ENCODE data around the gene ADAMTS12. TPM values are rescaled to one million over a fixed set of nuclear protein-coding genes. Genes with fewer than 3 reads are reported as not detected.

ADAMTS12 gene
- total and polyA plus RNA-seq, 10 of the 15 experiments (the other 5 are each of a cell fraction or from before 2014, with no cell fraction given) = 0.11 to 35.8 (median 20.7) TPM

- no peaks in the 10 kb centered on the region for H3K36me3 ChIP-seq (ENCODE audit: control insufficient read depth in 2 of 2, insufficient read depth in 2 of 2, low read length in 1 of 2)
- H4K20me1 ChIP-seq (ENCODE audit: control insufficient read depth, insufficient read depth) = no peaks in the 10 kb centered on the region
- POLR2A ChIA-PET = no interaction called here
- intact Hi-C loops (cut with micrococcal nuclease; ENCODE audit: unreplicated experiment) (no loop called here), in situ Hi-C loops (cut with MboI) (no loop called here)
- no peak overlapping the region for H3K9ac ChIP-seq (ENCODE audit: control insufficient read depth, insufficient read depth, low read length)
- RAD21 ChIA-PET (ENCODE audit: unreplicated experiment) = no interaction called here
- no TSS peak for BruUV-seq (replicated peaks)
- CTCF ChIA-PET = no interaction called here
- DNase-seq (ENCODE audit: low read depth, low spot score) (no peak), ATAC-seq (no peak), FAIRE-seq (no peak)
- 100% methylated on average over 1 of the region's 1 CpG for WGBS (ENCODE audit: insufficient coverage, insufficient replicate concordance, low lambda C conversion rate, missing lambda C conversion rate)
- no peaks in the 10 kb centered on the region for H3K4me1 ChIP-seq (ENCODE audit: control insufficient read depth, insufficient read depth, low read length)
- H3K4me2 ChIP-seq (ENCODE audit: control insufficient read depth, insufficient read depth) = no peak overlapping the region
- SMC1A ChIA-PET (ENCODE audit: uncharacterized antibody, unreplicated experiment) = interaction anchor here (0.9 kb wide), 1 partner anchor 44 kb away, joined by 3 read pairs; no protein-coding TSS in a partner anchor
- no peaks in the 10 kb centered on the region for H3K27me3 ChIP-seq (replicated peaks in 1 of 2; ENCODE audit: control insufficient read depth in 2 of 2, insufficient read depth in 2 of 2, low read length in 1 of 2)
- H3K9me3 ChIP-seq (replicated peaks; ENCODE audit: control insufficient read depth, insufficient read depth, low read length) = no peaks in the 10 kb centered on the region
- H3K79me2 ChIP-seq (ENCODE audit: control insufficient read depth, insufficient read depth, low read length) = no peaks in the 10 kb centered on the region
- no peak overlapping the region for H3K27ac ChIP-seq (ENCODE audit: control insufficient read depth, insufficient read depth)
- H2AFZ ChIP-seq (ENCODE audit: control insufficient read depth, low read depth, low read length) = no peak overlapping the region
- H3K4me3 ChIP-seq = no peak overlapping the region
- TF ChIP-seq ZNF274 (IDR thresholded peaks at IDR 0.05; ENCODE audit: insufficient read depth, insufficient read length) (no peak), MEF2B (IDR thresholded peaks at IDR 0.05; ENCODE audit: partially characterized antibody, poor library complexity, severe bottlenecking) (no peak), ZZZ3 (IDR thresholded peaks at IDR 0.05; ENCODE audit: control insufficient read depth, insufficient read length, low read depth) (no peak), CUX1 (IDR thresholded peaks at IDR 0.05; ENCODE audit: insufficient replicate concordance, low read depth, low read length) (no peak), NRF1 (conservative IDR thresholded peaks at IDR 0.05; ENCODE audit: low read depth, low read length) (no peak), CREB1 (IDR thresholded peaks at IDR 0.05; ENCODE audit: low read depth) (no peak), POLR2A (IDR thresholded peaks at IDR 0.05; ENCODE audit: low read depth, low read length) (no peak), YBX1 (IDR thresholded peaks at IDR 0.05) (no peak), ATF3 (IDR thresholded peaks at IDR 0.05; ENCODE audit: borderline replicate concordance, extremely low read depth, low read depth, low read length) (no peak), NBN (IDR thresholded peaks at IDR 0.05) (no peak), RUNX3 (IDR thresholded peaks at IDR 0.05; ENCODE audit: low read length) (no peak), JUND (IDR thresholded peaks at IDR 0.05; ENCODE audit: low read depth, low read length) (no peak), NR2C1 (IDR thresholded peaks at IDR 0.05) (no peak), ETV6 (conservative IDR thresholded peaks at IDR 0.05 in 1 of 2, IDR thresholded peaks at IDR 0.05 in 1 of 2; ENCODE audit: borderline replicate concordance in 1 of 2, low read depth in 1 of 2) (no peak), YY1 (IDR thresholded peaks at IDR 0.05; ENCODE audit: low read depth, low read length) (no peak), ZNF384 (IDR thresholded peaks at IDR 0.05; ENCODE audit: borderline replicate concordance, low read depth, low read length) (no peak), RFX5 (IDR thresholded peaks at IDR 0.05; ENCODE audit: low read depth, low read length) (no peak), FOXM1 (IDR thresholded peaks at IDR 0.05; ENCODE audit: low read depth, low read length) (no peak), ZBTB4 (CRISPR knock-in tag; IDR thresholded peaks at IDR 0.05) (no peak)
Measured at GRCh38 chr5:33719769-33720168, 172.0 kb downstream of the ADAMTS12 start.
